Astrocyte of the hippocampus (primary cell): ENCODE measurements around the gene ALDH3B2.
A peak's percentile ranks its signal among the peaks of the same experiment; 100 is the strongest.
"Not testable (repeated sequence)": the region's sequence is repeated elsewhere in the genome, so short reads cannot be mapped to it uniquely, and the experiment has no call there.

Experiments used
- DNase-seq: peaks from one replicate; pipeline ENCODE4 v3.0.0; 2011; ENCODE audit warnings: low read depth, low spot score

The ALDH3B2 gene

GRCh38 chr11:67629386-67630227, 44.8 kb downstream of the ALDH3B2 start, which contains the start of gene NUDT8:
Gene NUDT8, minus strand, starts transcription at chr11:67629937. Its CDS starts 26 bp downstream, at chr11:67629911.
- peak; percentile 88 for DNase-seq

- no peak for DNase-seq
These were observed 45.6 kb downstream of the ALDH3B2 start for GRCh38 chr11:67628710-67629385.

- DNase-seq, result no peak
These were observed 46.4 kb downstream of the ALDH3B2 start for GRCh38 chr11:67627812-67628624.

GRCh38 chr11:67627441-67627811, 47.0 kb downstream of the ALDH3B2 start:
- DNase-seq, result no peak

GRCh38 chr11:67626970-67627369, 47.5 kb downstream of the ALDH3B2 start:
- no peak for DNase-seq

- DNase-seq, result not testable (repeated sequence)
These were observed 48.1 kb downstream of the ALDH3B2 start for GRCh38 chr11:67626131-67626833.

GRCh38 chr11:67623795-67624194, 50.6 kb downstream of the ALDH3B2 start:
- not testable (repeated sequence) for DNase-seq

- DNase-seq, result not testable (repeated sequence)
These were observed 51.5 kb downstream of the ALDH3B2 start for GRCh38 chr11:67622905-67623304.

- DNase-seq, result not testable (repeated sequence)
These were observed 52.5 kb downstream of the ALDH3B2 start for GRCh38 chr11:67621928-67622327.

- not testable (repeated sequence) for DNase-seq
These were observed 53.8 kb downstream of the ALDH3B2 start for GRCh38 chr11:67620621-67621020.

- not testable (repeated sequence) for DNase-seq
These were observed 54.5 kb downstream of the ALDH3B2 start for GRCh38 chr11:67619683-67620618.

GRCh38 chr11:67618901-67619659, 55.3 kb downstream of the ALDH3B2 start:
- not testable (repeated sequence) for DNase-seq

GRCh38 chr11:67617243-67617953, 57.0 kb downstream of the ALDH3B2 start:
- no peak for DNase-seq

- no peak for DNase-seq
These were observed 57.8 kb downstream of the ALDH3B2 start for GRCh38 chr11:67616431-67617242.

GRCh38 chr11:67615728-67616430, 58.5 kb downstream of the ALDH3B2 start:
- no peak for DNase-seq

- no peak for DNase-seq
These were observed 59.4 kb downstream of the ALDH3B2 start for GRCh38 chr11:67614730-67615714.
